Hematopoietic multipotent progenitor cell treated with erythropoietin and hydrocortisone succinate and interleukin-3 and kit ligand, for 17 days (in vitro differentiated cells): ENCODE measurements around the gene WDFY2.

ENCODE experiments used
- DNase-seq: peaks from one replicate; pipeline ENCODE4 v3.0.0-alpha.2; 2015; ENCODE audit warnings: low spot score

WDFY2 gene

GRCh38 chr13:51601601-51602565 lies 17.6 kb downstream of the WDFY2 start:
- no peak for DNase-seq

GRCh38 chr13:51603716-51604115 lies 19.5 kb downstream of the WDFY2 start:
- DNase-seq: no peak

GRCh38 chr13:51605698-51606097 lies 21.4 kb downstream of the WDFY2 start:
- no peak for DNase-seq

GRCh38 chr13:51607165-51607564 lies 22.9 kb downstream of the WDFY2 start:
- no peak for DNase-seq

GRCh38 chr13:51608857-51609406 lies 24.7 kb downstream of the WDFY2 start:
- no peak for DNase-seq

- DNase-seq: no peak
These were observed 28.6 kb downstream of the WDFY2 start for GRCh38 chr13:51612867-51613266.

GRCh38 chr13:51613535-51613934 lies 29.3 kb downstream of the WDFY2 start:
- DNase-seq: no peak

- no peak for DNase-seq
These were observed 30.1 kb downstream of the WDFY2 start for GRCh38 chr13:51614350-51614786.

GRCh38 chr13:51618626-51619025 lies 34.4 kb downstream of the WDFY2 start:
- no peak for DNase-seq

GRCh38 chr13:51619614-51620013 lies 35.4 kb downstream of the WDFY2 start:
- no peak for DNase-seq

GRCh38 chr13:51620165-51620983 lies 36.1 kb downstream of the WDFY2 start:
- DNase-seq: no peak

GRCh38 chr13:51621602-51622001 lies 37.3 kb downstream of the WDFY2 start:
- no peak for DNase-seq

- no peak for DNase-seq
These were observed 39.2 kb downstream of the WDFY2 start for GRCh38 chr13:51623473-51623872.

- DNase-seq: no peak
These were observed 39.9 kb downstream of the WDFY2 start for GRCh38 chr13:51624207-51624606.

GRCh38 chr13:51624695-51625345 lies 40.6 kb downstream of the WDFY2 start:
- DNase-seq: no peak

GRCh38 chr13:51625555-51626345 lies 41.5 kb downstream of the WDFY2 start:
- no peak for DNase-seq

- DNase-seq: no peak
These were observed 42.5 kb downstream of the WDFY2 start for GRCh38 chr13:51626749-51627148.

- DNase-seq: no peak
These were observed 44.0 kb downstream of the WDFY2 start for GRCh38 chr13:51628059-51628852.

GRCh38 chr13:51629491-51630287 lies 45.4 kb downstream of the WDFY2 start:
- no peak for DNase-seq

GRCh38 chr13:51630288-51630615 lies 46.0 kb downstream of the WDFY2 start:
- DNase-seq: no peak
